A549 treated with dexamethasone at 1 μM for 4 hours (cell line): ENCODE results near the gene ABCD2. TPM values are rescaled to one million over a fixed set of nuclear protein-coding genes. Genes with fewer than 3 reads are reported as not detected.

ENCODE experiments used
- total RNA-seq: library from RNA; stranded (reverse); fragments of 200-300 nt; extraction: Qiagen RNA extraction; gene quantifications from 5 replicates; pipeline ENCODE4 v1.2.3, GENCODE V29; 2022

Gene ABCD2
- 0.01 TPM in 1 of 5 replicates, not detected in the others for total RNA-seq

DNA sequence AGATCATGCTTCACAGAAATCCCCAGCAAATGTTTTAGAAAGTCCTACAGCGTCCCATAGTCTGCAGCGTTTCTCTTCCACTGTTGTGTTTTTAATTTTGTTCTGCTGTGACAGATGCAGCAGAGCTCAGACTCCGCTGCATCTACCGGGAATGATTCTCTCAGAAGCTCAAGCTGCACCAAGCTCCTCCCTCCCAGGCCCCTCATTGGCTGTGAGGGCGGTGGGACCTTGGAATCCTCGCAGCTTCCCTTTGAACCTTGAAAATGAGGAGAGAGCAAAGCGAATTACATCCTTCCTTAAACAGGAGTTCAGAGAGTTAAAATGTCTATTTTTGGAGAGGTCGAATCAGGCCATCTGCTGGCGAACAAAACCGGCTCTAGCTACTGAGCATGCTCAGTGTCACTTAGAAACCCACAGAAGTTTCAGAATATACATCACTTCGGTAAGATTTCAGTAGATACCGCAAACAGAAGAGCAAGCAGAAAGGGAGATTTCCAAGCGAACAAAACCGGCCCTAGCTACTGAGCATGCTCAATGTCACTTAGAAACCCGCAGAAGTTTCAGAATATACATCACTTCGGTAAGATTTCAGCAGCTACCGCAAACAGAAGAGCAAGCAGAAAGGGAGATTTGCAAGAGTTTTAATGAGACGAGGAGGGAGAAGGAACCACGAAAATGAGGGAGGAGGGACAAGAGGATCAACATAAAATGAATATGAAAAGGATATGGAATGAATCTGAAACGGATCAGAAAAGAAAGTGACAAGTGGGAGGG lies at the start of gene ABCD2:
Gene ABCD2 (minus strand): TSS at position 144 of the 774 bp plus-strand sequence. CDS start 188 bp downstream, outside the sequence.

Other genes starting within 250 kb of the ABCD2 start
- 15.8 to 23.3 TPM (median 21.4 TPM) in 5 replicates for gene KIF21A, start 176.7 kb downstream of the ABCD2 start, total RNA-seq